DMS 273 (cell line): Measurements from ENCODE around the gene OBSCN.

ENCODE experiments used
- DNase-seq: peaks from one replicate; lab custom pipeline; 2025; ENCODE audit not compliant: unreplicated experiment; lab: John Stamatoyannopoulos, UW

Gene OBSCN

GRCh38 chr1:228316589-228317387, 108.9 kb downstream of the OBSCN start:
- no peak for DNase-seq

- DNase-seq = no peak
Observed at GRCh38 chr1:228317411-228317828, 109.6 kb downstream of the OBSCN start.

- DNase-seq = no peak
Observed at GRCh38 chr1:228317891-228318810, 110.3 kb downstream of the OBSCN start.

DNA sequence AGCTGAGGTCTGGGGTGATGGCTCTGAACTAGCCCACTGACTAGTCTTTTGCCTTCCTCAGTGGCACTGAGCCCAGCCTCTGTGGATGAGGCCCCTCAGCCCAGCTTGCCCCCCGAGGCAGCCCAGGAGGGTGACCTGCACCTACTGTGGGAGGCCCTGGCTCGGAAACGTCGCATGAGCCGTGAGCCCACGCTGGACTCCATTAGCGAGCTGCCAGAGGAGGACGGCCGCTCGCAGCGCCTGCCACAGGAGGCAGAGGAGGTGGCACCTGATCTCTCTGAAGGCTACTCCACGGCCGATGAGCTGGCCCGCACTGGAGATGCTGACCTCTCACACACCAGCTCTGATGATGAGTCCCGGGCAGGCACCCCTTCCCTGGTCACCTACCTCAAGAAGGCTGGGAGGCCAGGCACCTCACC, 111.0 kb downstream of the OBSCN start:
- no peak for DNase-seq

DNA sequence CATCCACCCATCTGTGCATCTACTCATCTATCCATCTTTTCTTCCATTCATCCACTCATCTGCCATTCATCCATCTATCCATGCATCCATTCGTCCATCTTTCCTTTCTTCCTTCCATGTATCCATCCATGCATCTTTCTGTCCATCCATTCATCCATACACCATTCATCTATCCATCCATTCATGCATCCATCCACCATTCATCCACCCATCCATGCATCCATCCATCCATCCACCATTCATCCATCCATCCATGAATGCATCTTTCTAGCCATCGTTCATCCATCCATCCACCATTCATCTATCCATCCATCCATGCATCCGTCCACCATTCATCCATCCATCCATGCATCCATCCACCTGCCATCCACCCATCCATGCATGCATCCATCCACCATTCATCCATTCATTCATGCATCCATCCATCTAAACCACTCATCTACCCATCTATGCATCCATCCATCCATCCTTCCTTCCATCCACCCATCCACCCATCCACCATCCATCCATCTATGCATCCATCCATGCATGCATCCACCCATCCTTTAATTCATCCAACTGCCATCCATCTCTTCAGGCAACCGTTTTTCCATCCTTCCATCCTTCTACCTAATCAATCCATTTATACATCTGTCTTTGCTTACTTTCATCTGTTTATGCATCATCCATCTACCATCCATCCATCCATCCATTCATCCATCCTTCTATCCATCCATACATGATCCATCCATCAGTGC, 111.7 kb downstream of the OBSCN start:
- no peak for DNase-seq

- DNase-seq = no peak
Observed at GRCh38 chr1:228320394-228320793, 112.5 kb downstream of the OBSCN start.

DNA sequence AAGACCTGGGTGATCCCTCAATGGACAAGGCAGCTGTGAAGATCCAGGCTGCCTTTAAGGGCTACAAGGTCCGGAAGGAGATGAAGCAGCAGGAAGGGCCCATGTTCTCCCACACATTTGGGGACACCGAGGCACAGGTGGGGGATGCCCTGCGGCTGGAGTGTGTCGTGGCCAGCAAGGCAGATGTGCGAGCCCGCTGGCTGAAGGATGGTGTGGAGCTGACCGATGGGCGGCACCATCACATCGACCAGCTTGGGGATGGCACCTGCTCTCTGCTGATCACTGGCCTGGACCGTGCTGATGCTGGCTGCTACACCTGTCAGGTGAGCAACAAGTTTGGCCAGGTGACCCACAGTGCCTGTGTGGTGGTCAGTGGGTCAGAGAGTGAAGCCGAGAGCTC, 113.6 kb downstream of the OBSCN start:
- no peak for DNase-seq

- DNase-seq = no peak
Observed at GRCh38 chr1:228321895-228322294, 114.1 kb downstream of the OBSCN start.

- DNase-seq = no peak
Observed at GRCh38 chr1:228323401-228323800, 115.6 kb downstream of the OBSCN start.

GRCh38 chr1:228325267-228325666, 117.4 kb downstream of the OBSCN start:
- DNase-seq = no peak

GRCh38 chr1:228329887-228330286, 122.0 kb downstream of the OBSCN start:
- DNase-seq = no peak

- no peak for DNase-seq
Observed at GRCh38 chr1:228332797-228333738, 125.2 kb downstream of the OBSCN start.

GRCh38 chr1:228333739-228334115, 125.9 kb downstream of the OBSCN start:
- no peak for DNase-seq

DNA sequence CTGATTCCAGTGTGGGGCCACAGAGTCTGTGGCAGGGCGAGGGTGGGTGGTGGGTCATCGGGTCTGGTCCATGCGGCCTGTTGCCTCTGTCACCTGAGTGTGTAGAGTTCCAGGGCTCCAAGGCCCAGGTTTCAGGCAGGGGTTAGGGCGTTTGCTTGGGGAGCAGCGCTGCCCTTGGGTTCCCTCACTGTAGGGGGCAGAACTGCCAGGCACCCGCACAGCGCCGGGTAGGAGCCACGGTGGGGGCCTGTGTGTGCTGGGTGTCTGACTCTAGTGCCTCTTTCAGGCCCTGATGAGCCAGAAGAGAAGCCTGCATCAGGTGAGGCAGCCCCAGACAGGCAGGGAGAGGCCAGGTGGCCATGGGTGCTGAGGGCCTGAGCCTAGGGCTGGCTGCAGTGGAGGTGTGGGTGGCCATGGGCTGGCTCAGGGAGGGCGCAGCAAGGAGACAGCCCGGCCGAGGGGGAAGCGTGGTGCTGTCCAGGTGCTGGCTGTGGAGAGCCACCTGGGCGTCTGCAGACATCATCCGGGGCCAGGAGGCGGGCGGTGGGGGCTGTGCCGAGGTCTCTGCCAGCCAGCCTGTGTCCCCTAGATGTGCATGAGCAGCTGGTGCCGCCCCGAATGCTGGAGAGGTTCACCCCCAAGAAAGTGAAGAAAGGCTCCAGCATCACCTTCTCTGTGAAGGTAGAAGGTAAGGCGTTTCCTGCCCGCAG, 126.5 kb downstream of the OBSCN start:
- no peak for DNase-seq

- DNase-seq = no peak
Observed at GRCh38 chr1:228334954-228335353, 127.1 kb downstream of the OBSCN start.

DNA sequence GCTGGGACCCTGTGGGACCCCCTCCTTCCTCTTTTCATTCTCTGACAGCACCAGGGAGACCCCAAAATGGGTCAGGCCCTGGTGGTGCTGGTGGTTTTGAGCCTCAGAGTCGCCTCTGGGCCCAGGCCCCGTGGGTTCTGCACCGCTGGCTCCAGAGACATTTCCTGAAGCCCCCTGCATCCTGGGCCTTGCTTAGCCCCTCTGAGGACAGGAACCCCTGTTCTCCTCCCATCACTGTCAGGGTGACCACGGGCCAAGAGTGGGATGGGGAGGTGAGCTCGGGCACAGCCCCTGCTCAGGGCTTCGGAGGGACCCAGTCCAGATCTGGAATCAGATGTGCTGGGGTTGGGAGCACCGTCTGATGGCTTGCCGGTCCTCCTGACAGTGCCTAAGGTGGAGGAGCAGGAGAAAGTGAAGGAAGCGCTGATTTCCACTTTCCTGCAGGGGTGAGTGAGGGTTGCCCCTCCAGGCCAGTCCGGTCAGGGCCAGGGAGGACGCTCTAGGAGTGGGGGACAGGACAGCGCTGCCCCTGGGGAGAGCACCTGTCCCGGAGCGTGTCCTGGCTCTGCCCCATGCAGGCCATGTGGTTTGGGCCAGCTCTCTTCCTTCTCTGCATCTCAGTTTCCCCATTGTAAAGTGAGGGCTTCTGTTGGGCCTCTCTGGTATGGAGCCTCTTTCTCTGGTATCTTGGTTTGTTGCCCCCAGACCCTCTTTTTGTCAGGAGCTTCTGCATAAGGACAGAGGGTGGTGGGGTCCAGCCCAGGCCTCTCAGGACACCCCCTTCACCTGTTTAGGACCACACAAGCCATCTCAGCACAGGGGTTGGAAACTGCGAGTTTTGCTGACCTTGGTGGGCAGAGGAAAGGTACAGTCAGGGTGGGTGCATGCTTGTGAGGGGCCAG, 127.8 kb downstream of the OBSCN start:
- DNase-seq = no peak

GRCh38 chr1:228336308-228337030, 128.6 kb downstream of the OBSCN start:
- no peak for DNase-seq

DNA sequence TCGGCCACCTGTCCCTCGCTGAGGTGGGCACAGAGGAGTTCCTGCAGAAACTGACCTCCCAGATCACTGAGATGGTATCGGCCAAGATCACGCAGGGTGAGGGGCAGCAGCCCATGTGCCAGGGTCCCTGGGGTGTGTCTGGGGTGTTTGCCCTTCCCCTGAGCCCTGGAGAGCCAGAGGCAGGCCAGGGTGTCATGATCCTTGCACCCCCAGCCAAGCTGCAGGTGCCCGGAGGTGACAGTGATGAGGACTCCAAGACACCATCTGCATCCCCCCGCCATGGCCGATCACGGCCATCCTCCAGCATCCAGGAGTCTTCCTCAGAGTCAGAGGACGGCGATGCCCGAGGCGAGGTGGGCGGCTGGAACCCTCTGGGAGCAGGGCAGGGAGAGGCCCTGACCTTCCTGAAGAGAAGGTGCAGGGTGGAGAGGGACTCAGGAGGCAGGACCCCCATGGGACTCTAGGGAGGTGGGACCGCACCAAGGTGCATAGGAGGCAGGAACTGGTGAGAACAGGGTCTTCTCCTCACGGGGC, 129.3 kb downstream of the OBSCN start:
- DNase-seq = no peak
